ENCODE measurements around the gene DOCK1.

The DOCK1 gene

DNA sequence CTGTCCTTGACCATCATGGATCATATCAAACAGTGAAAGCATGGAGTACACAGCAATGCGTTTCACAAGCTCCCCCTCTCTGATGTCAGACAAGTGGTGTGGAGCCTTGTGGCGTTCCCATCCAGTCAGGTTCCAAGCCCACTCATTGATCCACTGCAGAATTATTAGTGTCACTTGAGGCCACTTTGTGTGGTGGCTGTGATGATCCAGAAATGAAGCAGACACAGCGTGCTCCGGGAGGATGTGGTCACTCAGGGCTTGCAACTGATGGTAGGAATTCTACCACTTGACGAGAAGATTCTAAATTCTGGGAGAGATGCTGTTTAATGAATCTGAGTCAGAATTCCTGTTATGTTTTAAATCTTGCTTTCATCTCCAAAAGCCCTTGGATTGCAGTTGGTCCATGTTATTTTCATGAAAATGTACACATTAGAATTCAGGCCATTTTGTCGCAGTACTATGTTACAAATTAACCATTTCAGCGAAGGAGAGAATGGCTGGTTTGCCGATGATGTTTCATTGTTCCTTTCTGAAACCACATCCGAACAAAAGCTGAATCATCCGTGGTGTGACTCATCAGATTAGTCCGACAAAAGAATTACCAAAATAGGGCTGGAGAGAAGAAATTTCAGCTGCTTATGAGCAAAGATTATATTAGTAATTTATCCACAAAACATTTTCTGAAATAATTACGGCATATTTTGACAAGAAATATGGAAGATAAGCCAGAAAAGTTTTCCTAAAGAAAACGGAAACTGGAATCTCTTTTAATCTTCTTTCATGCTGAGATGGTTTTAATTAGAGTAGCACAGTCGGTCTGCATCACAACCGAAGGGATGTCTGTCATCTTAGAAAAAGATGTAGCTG, 243.1 kb downstream of the DOCK1 start:
- Mint-ChIP-seq H3K27ac (no peak overlapping the region), H3K4me3 (no peak overlapping the region), H3K9me3 (no peaks in the 10 kb centered on the region), H3K36me3 (no peaks in the 10 kb centered on the region), H3K4me1 (no peaks in the 10 kb centered on the region), H3K27me3 (peaks cover 2% of the 10 kb centered on the region)

DNA sequence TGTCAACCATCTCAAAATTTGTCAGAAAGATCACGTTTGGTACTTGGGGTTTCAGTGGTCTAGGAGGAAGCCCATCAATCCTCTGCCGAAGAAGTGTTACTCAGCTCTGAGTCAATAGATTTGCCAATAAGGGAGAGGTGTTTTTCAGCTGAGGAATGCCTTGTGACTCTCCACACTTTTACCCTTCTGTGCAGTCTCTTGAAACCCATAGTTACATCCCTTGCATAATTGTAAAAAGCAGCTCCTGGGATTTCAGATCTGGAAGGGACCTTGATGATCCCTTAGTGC, 243.6 kb downstream of the DOCK1 start:
- peaks cover 2% of the 10 kb centered on the region for H3K27me3 Mint-ChIP-seq
- no peaks in the 10 kb centered on the region for H3K9me3 Mint-ChIP-seq
- no peak overlapping the region for H3K27ac Mint-ChIP-seq
- H3K36me3 Mint-ChIP-seq = no peaks in the 10 kb centered on the region
- no peaks in the 10 kb centered on the region for H3K4me1 Mint-ChIP-seq
- H3K4me3 Mint-ChIP-seq = no peak overlapping the region

DNA sequence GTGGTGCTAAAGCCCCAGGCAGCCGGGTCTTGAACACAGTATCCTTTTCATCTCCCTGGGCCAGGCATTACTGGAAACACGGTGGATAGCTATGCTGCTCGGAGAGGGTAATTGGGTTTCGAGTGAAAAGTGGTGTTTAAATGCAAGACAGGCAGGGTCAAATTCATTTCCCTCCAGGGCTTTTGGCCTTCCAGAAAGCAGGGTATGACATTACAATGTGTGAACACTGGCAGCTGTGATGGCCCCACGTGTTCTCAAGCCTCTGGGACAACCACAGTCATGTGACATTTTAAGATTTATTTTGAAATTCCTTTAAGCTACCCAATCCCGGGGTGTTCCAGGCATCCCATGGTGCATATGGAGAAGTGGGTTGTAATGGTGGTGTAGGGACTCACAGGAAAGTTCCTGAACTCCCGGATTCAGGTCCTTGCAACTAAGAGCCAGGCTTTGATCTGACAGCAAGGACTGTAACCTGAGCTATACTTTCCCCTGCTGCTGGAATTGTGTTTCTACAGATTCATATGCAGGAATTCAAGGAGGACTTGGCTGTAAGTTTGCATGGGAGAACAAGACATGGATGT, 244.4 kb downstream of the DOCK1 start:
- no peaks in the 10 kb centered on the region for H3K9me3 Mint-ChIP-seq
- no peak overlapping the region for H3K4me3 Mint-ChIP-seq
- H3K27me3 Mint-ChIP-seq = peaks cover 2% of the 10 kb centered on the region
- H3K36me3 Mint-ChIP-seq = no peaks in the 10 kb centered on the region
- no peak overlapping the region for H3K27ac Mint-ChIP-seq
- H3K4me1 Mint-ChIP-seq = no peaks in the 10 kb centered on the region

DNA sequence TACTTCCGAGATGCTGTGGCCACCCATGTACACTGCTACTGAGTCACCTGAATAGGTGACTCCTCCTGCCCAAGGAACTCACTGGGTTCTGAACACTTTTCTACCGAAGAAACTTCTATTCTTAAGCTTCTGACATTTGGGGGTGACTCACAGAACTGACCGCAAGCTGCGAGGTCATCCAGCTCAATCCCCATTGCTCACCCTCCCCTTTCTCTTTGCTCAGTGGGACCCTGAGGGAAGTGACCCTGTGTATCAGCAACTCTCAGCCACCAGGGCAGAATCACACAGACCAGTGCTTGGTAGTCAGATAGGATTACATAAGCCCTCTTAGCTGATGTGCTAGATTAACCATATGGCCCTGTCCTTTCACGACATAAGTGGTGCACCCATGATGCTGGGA, 244.9 kb downstream of the DOCK1 start:
- Mint-ChIP-seq H3K9me3 (no peaks in the 10 kb centered on the region), H3K4me3 (no peak overlapping the region), H3K4me1 (no peaks in the 10 kb centered on the region), H3K36me3 (no peaks in the 10 kb centered on the region), H3K27me3 (peaks cover 2% of the 10 kb centered on the region), H3K27ac (no peak overlapping the region)

DNA sequence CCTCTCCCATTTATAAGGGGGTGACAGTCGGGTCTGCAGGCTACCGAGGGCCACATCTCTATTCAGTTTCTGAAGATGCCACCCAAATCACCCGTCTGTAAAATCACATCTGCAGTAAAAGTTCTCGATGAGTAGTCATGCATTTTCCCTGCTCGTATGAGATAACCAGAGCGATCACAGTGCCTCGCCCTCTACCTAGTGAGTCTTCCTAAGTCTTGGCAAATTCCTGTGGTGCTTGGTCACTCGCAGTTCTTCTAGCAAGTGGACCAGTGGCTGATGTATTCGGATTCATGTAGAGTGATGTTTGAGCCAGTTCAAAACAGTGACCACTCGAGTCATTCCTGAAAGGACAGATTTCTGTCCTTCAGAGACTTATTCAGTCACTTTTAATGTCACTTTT, 246.3 kb downstream of the DOCK1 start:
- H3K27ac Mint-ChIP-seq = no peak overlapping the region
- H3K4me3 Mint-ChIP-seq = no peak overlapping the region
- H3K36me3 Mint-ChIP-seq = no peaks in the 10 kb centered on the region

DNA sequence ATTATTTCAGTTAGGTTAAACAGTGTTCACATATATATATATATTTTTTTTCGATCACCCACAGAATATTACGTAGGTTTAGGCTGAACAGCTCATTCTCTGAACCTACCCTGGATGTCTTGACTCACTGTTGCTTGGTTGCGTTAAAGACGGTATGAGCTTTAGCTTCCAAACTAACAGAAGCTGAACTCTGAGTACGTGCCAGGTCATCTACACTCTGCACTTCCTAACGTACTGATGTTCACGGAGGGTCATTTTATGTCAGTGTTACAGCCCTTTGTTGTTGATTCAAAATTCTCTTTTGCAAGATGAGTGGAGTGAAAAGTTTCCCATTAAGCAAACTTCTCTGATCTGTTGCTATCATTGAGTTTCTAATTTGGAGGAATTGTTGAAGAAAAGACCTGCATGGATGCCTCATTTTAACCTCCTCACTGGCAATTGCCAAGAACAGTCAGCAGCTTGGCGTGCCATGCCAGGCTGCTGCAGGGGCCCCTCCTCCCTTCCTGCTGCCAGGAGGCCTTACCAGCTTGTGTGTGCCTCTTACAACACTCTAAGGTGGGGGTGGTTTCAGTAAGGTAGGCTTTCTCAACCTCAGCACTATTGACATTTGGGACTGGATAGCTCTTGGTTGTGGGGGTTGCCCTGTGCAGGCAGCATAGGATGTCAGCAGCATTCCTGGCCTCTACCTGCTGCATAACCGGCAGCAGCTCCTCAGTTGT, 246.9 kb downstream of the DOCK1 start:
- no peaks in the 10 kb centered on the region for H3K9me3 Mint-ChIP-seq
- no peak overlapping the region for H3K4me3 Mint-ChIP-seq
- H3K27ac Mint-ChIP-seq = no peak overlapping the region
- peaks cover 2% of the 10 kb centered on the region for H3K27me3 Mint-ChIP-seq
- no peaks in the 10 kb centered on the region for H3K4me1 Mint-ChIP-seq
- H3K36me3 Mint-ChIP-seq = no peaks in the 10 kb centered on the region

More for the DNA sequence above, 246.3 kb downstream of the DOCK1 start:
- H3K27me3 Mint-ChIP-seq = peaks cover 2% of the 10 kb centered on the region
- H3K9me3 Mint-ChIP-seq = no peaks in the 10 kb centered on the region
- no peaks in the 10 kb centered on the region for H3K4me1 Mint-ChIP-seq

DNA sequence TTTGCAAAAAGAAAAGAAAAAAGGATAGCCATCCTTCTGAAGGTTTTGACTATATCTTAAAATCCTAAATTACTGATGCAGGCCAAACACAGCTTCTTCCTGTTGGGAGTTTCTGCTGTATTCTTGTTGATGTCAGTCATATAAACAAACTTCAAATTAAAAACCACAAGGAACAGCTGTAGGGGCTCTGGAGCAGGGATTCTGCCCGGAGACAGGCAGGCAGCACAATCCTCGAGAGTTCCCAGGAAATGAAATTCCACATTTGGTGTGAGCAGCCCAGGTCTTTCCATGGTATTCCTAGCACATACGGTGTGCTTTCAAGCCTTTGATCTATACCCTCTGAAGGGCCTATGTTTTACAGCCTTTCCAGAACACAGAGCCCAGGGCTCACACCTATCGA, 248.0 kb downstream of the DOCK1 start:
- Mint-ChIP-seq H3K36me3 (no peaks in the 10 kb centered on the region), H3K9me3 (no peaks in the 10 kb centered on the region), H3K27ac (no peak overlapping the region), H3K4me1 (no peaks in the 10 kb centered on the region), H3K27me3 (peaks cover 2% of the 10 kb centered on the region), H3K4me3 (no peak overlapping the region)

DNA sequence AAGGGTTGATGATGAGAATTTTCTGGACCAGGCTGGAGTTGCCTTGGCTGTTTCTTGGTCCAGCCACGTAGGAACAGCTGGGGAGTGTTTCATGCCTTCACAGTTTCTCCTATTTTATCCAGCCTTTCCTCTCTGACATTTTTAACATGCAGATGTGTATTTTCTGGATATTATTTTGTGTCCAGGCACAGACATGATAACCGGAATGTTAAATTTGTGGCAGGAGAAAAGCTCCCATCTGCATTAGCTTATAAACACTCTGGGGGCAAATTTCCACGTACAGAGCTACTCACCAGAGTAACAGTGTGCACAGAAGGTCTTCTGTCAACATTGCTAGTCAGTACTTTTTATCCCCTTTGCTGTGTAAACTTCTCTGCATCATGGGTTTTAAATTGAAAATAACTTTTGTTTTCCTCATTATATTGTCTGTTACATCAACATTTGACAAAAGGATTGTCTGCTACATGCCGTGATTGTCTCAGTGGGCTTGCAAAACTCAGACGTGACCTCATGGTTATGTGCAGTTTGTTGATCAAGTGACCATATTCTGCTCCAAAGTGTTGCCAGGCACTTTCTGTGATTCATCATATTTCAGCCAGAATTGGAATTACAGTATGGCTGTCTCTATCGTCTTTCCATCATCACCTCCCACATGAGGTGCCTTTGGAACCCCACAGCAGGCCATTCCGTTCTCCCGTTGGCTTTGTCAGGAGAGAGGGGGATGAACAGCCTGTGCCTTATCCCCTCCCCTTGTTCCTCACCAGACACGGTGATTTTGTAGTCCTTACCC, 249.8 kb downstream of the DOCK1 start:
- Mint-ChIP-seq H3K27me3 (peaks cover 2% of the 10 kb centered on the region), H3K4me1 (no peaks in the 10 kb centered on the region), H3K27ac (no peak overlapping the region), H3K9me3 (no peaks in the 10 kb centered on the region), H3K4me3 (no peak overlapping the region), H3K36me3 (no peaks in the 10 kb centered on the region)

DNA sequence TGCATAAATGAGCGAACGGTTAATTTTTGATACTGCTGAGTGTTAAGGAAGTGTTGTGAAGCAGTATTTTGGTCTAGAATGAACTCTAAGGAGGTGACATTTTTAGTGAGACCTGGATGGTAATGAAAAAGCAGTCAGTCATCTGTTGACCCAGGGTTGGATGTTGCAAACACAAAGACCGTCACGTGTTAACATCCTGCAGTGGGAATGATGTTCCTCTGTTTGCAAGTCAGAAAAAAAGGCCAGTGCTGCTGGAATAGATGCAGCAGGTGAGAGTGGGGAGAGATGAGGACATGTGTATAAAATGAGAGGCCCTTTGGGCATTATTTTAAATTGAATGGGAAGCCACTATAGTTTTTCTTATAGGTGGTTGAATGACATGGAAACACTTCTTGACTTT, 251.9 kb downstream of the DOCK1 start:
- no peaks in the 10 kb centered on the region for H3K36me3 Mint-ChIP-seq
- H3K9me3 Mint-ChIP-seq = no peaks in the 10 kb centered on the region
- H3K27me3 Mint-ChIP-seq = peaks cover 7% of the 10 kb centered on the region
- H3K4me3 Mint-ChIP-seq = no peak overlapping the region
- H3K4me1 Mint-ChIP-seq = no peaks in the 10 kb centered on the region
- H3K27ac Mint-ChIP-seq = no peak overlapping the region

DNA sequence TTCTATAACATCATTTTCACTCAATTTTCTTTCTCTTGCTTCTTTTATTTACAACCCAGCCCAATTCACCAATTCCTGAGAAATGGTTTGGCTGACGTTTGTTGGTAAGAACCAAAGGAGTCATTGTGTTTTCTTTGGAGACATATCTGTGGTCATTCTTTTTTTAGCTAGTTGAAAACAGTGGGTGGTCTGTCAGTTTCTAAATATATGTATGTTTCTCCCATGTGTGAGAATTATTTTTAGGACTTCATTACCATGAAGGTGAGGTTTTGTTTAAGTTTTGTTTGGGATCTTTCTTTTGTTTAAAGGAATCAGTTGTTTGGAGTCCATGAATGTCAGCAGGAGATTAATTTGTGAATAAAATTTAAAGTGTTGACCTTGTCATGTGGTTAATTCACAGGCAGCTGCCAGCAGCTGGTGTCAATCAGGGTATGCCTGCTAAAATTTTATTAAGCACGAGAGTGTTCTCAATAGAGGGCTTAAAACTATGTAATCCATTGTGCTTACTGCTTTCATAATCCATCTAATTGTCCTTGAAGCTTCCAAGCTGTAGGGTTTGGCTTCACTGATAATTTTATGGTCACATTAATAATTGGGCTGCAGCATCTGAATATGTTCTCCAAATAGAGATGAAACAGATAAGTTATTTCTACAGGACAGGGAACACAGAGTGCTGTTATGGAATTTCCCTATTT, 252.4 kb downstream of the DOCK1 start:
- no peak overlapping the region for H3K4me3 Mint-ChIP-seq
- H3K36me3 Mint-ChIP-seq = no peaks in the 10 kb centered on the region
- H3K9me3 Mint-ChIP-seq = no peaks in the 10 kb centered on the region
- H3K27me3 Mint-ChIP-seq = peaks cover 7% of the 10 kb centered on the region
- no peaks in the 10 kb centered on the region for H3K4me1 Mint-ChIP-seq
- no peak overlapping the region for H3K27ac Mint-ChIP-seq

DNA sequence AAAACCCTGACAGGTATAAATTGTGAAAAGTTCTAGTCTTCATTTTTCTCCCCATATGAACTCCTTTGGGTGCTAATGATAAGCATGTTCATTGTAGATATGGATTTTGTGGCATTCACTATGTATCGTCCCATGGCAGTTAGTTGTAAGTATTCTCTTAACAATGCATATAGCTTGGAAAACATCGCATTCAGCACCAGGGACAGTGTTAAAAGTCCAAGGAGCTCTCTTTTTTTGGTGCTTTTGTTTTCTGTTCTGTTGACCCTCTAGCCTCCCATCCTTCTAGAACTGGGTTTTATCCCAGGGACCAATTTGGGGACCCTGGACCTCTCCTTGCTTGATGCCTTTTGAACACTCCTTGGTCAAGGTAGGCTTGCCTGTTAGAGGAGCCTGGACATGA, 253.4 kb downstream of the DOCK1 start:
- Mint-ChIP-seq H3K4me3 (no peak overlapping the region), H3K27me3 (peaks cover 7% of the 10 kb centered on the region), H3K36me3 (no peaks in the 10 kb centered on the region), H3K4me1 (no peaks in the 10 kb centered on the region), H3K9me3 (no peaks in the 10 kb centered on the region), H3K27ac (no peak overlapping the region)

DNA sequence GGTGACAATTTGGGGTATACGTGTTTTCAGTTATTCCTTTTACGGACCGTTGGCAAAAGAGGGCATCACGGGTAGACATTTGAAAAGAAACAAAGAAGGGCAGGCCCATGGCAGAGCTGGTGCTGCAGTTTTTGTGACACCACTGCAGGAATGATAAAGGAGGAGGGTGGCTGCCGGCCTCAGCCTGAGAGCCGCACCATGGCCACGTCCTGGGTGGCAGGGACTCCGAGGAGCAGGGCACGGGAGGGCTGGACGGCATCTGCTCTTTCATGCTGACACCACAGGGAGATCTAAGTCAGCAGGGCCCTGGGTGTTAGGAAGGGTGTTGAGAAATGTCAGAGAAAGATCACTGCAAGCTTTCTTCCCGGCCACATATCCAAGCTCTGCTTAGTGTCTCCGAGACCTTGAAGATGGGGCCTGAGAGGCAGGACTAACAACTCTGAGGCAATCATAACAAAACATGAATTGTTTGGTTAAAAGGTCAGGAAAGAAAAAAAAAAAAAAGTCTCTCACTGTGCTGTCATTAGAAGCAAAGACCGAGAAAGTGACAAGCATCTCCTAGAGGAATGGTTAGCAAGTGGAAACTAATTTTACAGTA, 254.5 kb downstream of the DOCK1 start:
- Mint-ChIP-seq H3K27me3 (peaks cover 7% of the 10 kb centered on the region), H3K36me3 (no peaks in the 10 kb centered on the region), H3K4me3 (no peak overlapping the region), H3K4me1 (no peaks in the 10 kb centered on the region), H3K9me3 (no peaks in the 10 kb centered on the region), H3K27ac (no peak overlapping the region)

DNA sequence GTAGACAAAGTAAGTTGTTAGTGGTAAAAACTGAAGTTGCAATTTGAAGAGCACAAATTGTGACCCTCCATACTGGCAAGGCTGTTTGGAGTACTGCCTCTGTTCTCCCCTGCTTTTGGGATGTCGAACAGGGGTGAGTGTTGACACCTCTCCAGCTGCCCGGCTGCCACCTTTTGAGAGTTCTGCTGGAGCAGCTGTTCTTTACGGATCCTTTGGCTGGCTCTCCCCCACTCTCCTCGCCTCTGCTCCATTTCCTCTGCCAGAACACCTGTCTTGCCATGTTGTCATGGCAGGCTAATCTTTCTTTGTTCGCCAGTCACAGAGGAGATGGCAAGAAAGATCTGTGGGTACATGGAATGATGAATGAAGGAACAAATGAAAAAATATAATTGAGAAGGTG, 256.3 kb downstream of the DOCK1 start:
- no peak overlapping the region for H3K27ac Mint-ChIP-seq
- no peaks in the 10 kb centered on the region for H3K9me3 Mint-ChIP-seq
- H3K36me3 Mint-ChIP-seq = no peaks in the 10 kb centered on the region

DNA sequence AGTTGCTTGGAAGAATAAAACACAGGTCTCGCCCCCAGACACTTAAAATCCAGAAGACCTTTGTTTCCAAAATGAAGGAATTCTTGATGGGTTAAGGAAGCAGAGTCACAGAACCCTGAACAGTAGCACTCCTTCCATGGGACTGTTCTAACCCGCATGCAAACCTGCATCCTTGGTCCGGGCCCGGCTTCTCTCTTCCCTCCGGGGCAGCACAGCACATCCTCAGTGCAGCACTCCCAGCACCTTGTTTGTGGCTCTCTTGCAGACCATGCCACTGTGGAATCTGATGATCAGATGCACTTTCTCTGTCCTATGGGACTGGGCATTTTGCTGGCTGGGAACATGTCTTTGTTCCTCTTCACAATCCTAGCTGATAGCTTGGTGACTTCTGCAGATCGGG, 257.6 kb downstream of the DOCK1 start:
- Mint-ChIP-seq H3K36me3 (no peaks in the 10 kb centered on the region), H3K4me1 (no peaks in the 10 kb centered on the region), H3K27me3 (peaks cover 5% of the 10 kb centered on the region), H3K4me3 (no peak overlapping the region), H3K9me3 (no peaks in the 10 kb centered on the region), H3K27ac (no peak overlapping the region)

More for the DNA sequence above, 256.3 kb downstream of the DOCK1 start:
- Mint-ChIP-seq H3K4me3 (no peak overlapping the region), H3K4me1 (no peaks in the 10 kb centered on the region), H3K27me3 (peaks cover 7% of the 10 kb centered on the region)

DNA sequence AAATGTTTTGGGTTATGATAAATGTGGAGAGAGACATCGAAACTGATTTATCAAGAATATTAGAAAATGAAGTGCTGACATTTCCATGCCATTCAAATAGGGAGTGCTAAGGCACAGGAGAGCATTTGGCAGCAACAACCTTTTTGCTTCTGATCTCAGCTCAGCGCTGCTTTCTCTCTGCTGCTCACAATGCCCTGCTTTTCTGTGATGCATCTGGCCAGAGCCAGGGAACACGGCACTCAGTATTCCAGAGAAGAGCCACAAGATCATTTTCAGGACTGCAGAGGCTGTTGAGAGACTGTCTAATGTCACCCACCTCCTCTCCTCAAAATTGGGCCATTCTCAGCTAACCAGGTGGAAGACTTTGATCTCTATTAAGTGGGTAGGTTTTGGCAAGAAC, 263.0 kb downstream of the DOCK1 start:
- no peaks in the 10 kb centered on the region for H3K9me3 Mint-ChIP-seq
- no peak overlapping the region for H3K4me3 Mint-ChIP-seq
- no peak overlapping the region for H3K27ac Mint-ChIP-seq
- H3K36me3 Mint-ChIP-seq = no peaks in the 10 kb centered on the region
- no peaks in the 10 kb centered on the region for H3K4me1 Mint-ChIP-seq
- peaks cover 2% of the 10 kb centered on the region for H3K27me3 Mint-ChIP-seq
